Measurements from ENCODE around the gene SLC16A2.

Gene SLC16A2

GRCh38 chrX:74421036-74421739, at the start of gene SLC16A2:
Gene SLC16A2 (plus strand): TSS chrX:74421493. CDS start chrX:74421638, 145 bp downstream.
- DNase-seq = no peak

GRCh38 chrX:74372272-74372671, 49.0 kb upstream of the SLC16A2 start:
- DNase-seq = no peak

- no peak for DNase-seq
Measured at GRCh38 chrX:74377282-74377681, 44.0 kb upstream of the SLC16A2 start.

GRCh38 chrX:74382613-74383012, 38.7 kb upstream of the SLC16A2 start:
- DNase-seq = peak; percentile 28

- DNase-seq = no peak
Measured at GRCh38 chrX:74383611-74384010, 37.7 kb upstream of the SLC16A2 start.

GRCh38 chrX:74389016-74389722, 32.1 kb upstream of the SLC16A2 start:
- DNase-seq = no peak

GRCh38 chrX:74395556-74395955, 25.7 kb upstream of the SLC16A2 start:
- no peak for DNase-seq

- no peak for DNase-seq
Measured at GRCh38 chrX:74405973-74406489, 15.3 kb upstream of the SLC16A2 start.

GRCh38 chrX:74408304-74408703, 13.0 kb upstream of the SLC16A2 start:
- DNase-seq = no peak

- no peak for DNase-seq
Measured at GRCh38 chrX:74419864-74420195, 1.5 kb upstream of the SLC16A2 start.

- no peak for DNase-seq
Measured at GRCh38 chrX:74420196-74421035, 877 bp upstream of the SLC16A2 start.

- DNase-seq = no peak
Measured at GRCh38 chrX:74421740-74422352, 553 bp downstream of the SLC16A2 start.

- DNase-seq = no peak
Measured at GRCh38 chrX:74422576-74423288, 1.4 kb downstream of the SLC16A2 start.

GRCh38 chrX:74423289-74423998, 2.2 kb downstream of the SLC16A2 start:
- no peak for DNase-seq

- no peak for DNase-seq
Measured at GRCh38 chrX:74426071-74426470, 4.8 kb downstream of the SLC16A2 start.

GRCh38 chrX:74426615-74427014, 5.3 kb downstream of the SLC16A2 start:
- DNase-seq = no peak

GRCh38 chrX:74431797-74432196, 10.5 kb downstream of the SLC16A2 start:
- DNase-seq = no peak

GRCh38 chrX:74434336-74434735, 13.0 kb downstream of the SLC16A2 start:
- DNase-seq = no peak

GRCh38 chrX:74437530-74437929, 16.2 kb downstream of the SLC16A2 start:
- DNase-seq = no peak

- DNase-seq = no peak
Measured at GRCh38 chrX:74438764-74439163, 17.5 kb downstream of the SLC16A2 start.

- no peak for DNase-seq
Measured at GRCh38 chrX:74445099-74445498, 23.8 kb downstream of the SLC16A2 start.

- no peak for DNase-seq
Measured at GRCh38 chrX:74446876-74447275, 25.6 kb downstream of the SLC16A2 start.
